AG09319 (cell line): ENCODE results near the gene EIPR1.

Experiments used
- DNase-seq: peaks from one replicate; pipeline ENCODE4 v3.0.0-alpha.2; 2010; ENCODE audit warnings: low read depth; ENCODE audit errors: extremely low read depth
- CTCF ChIP-seq: IDR thresholded peaks from 2 replicates; pipeline ENCODE4 v1.5.1; 2011; ENCODE audit warnings: low read depth, mild to moderate bottlenecking, inconsistent platforms, low read length, moderate library complexity

Gene EIPR1

GRCh38 chr2:3313781-3314375 lies 63.7 kb downstream of the EIPR1 start:
- TF ChIP-seq CTCF: no peak
- DNase-seq: no peak

- DNase-seq: no peak
- TF ChIP-seq CTCF: no peak
These were observed 64.9 kb downstream of the EIPR1 start for GRCh38 chr2:3312576-3313345.

- no peak for DNase-seq
- TF ChIP-seq CTCF: no peak
These were observed 66.0 kb downstream of the EIPR1 start for GRCh38 chr2:3311601-3312000.

- no peak for TF ChIP-seq CTCF
- no peak for DNase-seq
These were observed 67.9 kb downstream of the EIPR1 start for GRCh38 chr2:3309496-3310355.

GRCh38 chr2:3307901-3308300 lies 69.7 kb downstream of the EIPR1 start:
- TF ChIP-seq CTCF: no peak
- no peak for DNase-seq

- no peak for DNase-seq
These were observed 70.4 kb downstream of the EIPR1 start for GRCh38 chr2:3307236-3307635.

More at GRCh38 chr2:3307236-3307635, 70.4 kb downstream of the EIPR1 start:
- TF ChIP-seq CTCF: no peak
